ENCODE results near the gene C22orf15.

DNA sequence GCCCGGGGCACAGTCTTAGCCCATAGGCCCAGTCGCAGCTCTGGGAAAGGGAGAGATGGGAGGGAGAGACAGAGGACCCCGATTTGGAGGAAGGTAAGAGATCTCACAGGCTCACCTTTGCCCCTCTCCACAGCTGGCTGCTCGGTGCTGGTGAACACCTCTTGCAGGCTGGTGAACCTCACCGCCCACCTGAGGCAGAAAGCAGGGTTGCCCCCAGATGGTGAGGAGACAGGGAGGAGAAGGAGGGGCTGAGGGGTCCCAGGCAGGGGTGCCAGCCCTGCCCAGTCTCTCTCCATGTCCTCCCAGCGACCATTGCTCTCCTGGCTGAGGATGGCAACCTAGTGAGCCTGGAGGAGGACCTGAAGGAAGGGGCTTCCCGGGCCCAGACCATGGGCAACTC lies 1.2 kb downstream of the C22orf15 start:
- TF ChIP-seq CTCF (IDR thresholded peaks at IDR 0.05; ENCODE audit: low read depth, low read length) (no peak), EZH2phosphoT487 (IDR thresholded peaks at IDR 0.05; ENCODE audit: low read depth) (no peak)

Measured in OCI-LY3 (cell line).